IPS-18c (cell line): ENCODE measurements around the gene CFAP74.
"Not testable (repeated sequence)": the region's sequence is repeated elsewhere in the genome, so short reads cannot be mapped to it uniquely, and the experiment has no call there.

Source experiments
- H3K4me3 ChIP-seq: 2 replicates; pipeline ENCODE4 v1.7.0; 2013; ENCODE audit warnings: low read depth, mild to moderate bottlenecking, low read length, moderate library complexity; ENCODE audit not compliant: insufficient read depth
- H3K9me3 ChIP-seq: one replicate; pipeline ENCODE4 v1.6.1; 2013; ENCODE audit warnings: mild to moderate bottlenecking, low read length, moderate library complexity; ENCODE audit not compliant: control insufficient read depth, insufficient read depth

Gene CFAP74

GRCh38 chr1:1981631-1982327, 21.8 kb downstream of the CFAP74 start:
- H3K9me3 ChIP-seq, H3K4me3 ChIP-seq: not testable (repeated sequence)

DNA sequence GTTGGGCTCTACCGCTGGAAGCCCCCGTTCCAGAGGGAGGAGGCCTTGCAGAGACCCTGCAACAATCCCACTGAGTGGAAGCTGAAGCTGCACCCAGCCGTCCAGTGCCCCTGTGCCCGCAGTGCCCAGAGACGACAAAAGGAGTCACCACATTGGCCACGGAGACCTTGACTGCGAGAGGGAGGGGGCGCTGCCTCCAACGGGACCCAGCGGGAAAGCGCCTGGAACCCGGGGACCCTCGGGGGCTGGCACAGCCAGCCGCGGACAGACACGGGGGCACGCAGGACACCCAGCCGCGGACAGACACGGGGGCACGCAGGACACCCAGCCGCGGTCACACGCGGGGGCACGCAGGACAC, 22.5 kb downstream of the CFAP74 start:
- peaks cover 2% of the 10 kb centered on the region for H3K9me3 ChIP-seq
- no peak overlapping the region for H3K4me3 ChIP-seq

- Histone ChIP-seq H3K9me3 (peaks cover 2% of the 10 kb centered on the region), H3K4me3 (no peak overlapping the region)
Observed at GRCh38 chr1:1980467-1981141, 23.0 kb downstream of the CFAP74 start.

- H3K4me3 ChIP-seq: no peak overlapping the region
- peaks cover 2% of the 10 kb centered on the region for H3K9me3 ChIP-seq
Observed at GRCh38 chr1:1979482-1980165, 24.0 kb downstream of the CFAP74 start.

DNA sequence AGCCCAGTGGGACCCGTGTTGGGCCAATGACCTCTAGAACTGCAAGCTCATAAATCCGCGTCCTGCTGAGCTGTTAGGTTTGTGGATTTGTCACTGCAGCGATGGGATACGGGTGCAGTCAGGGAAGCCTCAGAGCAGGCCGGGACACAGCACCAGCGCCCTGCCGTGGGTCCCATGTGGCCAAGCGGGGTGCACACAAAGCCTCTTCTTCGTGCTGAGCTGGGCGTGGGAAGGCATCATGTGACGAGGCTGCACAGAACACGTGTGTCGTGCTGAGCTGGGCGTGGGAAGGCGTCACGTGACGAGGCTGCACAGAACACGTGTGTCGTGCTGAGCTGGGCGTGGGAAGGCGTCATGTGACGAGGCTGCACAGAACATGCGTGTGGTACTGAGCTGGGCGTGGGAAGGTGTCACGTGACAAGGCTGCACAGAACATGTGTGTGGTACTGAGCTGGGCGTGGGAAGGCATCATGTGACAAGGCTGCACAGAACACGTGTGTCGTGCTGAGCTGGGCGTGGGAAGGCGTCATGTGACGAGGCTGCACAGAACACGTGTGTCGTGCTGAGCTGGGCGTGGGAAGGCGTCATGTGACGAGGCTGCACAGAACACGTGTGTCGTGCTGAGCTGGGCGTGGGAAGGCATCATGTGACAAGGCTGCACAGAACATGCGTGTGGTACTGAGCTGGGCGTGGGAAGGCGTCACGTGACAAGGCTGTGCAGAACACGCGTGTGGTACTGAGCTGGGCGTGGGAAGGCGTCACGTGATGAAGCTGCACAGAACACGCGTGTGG, 24.7 kb downstream of the CFAP74 start:
- not testable (repeated sequence) for H3K9me3 ChIP-seq, H3K4me3 ChIP-seq

GRCh38 chr1:1978108-1978507, 25.5 kb downstream of the CFAP74 start:
- Histone ChIP-seq H3K4me3 (no peak overlapping the region), H3K9me3 (peaks cover 2% of the 10 kb centered on the region)

GRCh38 chr1:1976031-1976430, 27.6 kb downstream of the CFAP74 start:
- Histone ChIP-seq H3K9me3 (peaks cover 4% of the 10 kb centered on the region), H3K4me3 (no peak overlapping the region)

- Histone ChIP-seq H3K4me3 (no peak overlapping the region), H3K9me3 (peaks cover 4% of the 10 kb centered on the region)
Observed at GRCh38 chr1:1975535-1975934, 28.1 kb downstream of the CFAP74 start.

- H3K4me3 ChIP-seq: no peak overlapping the region
Observed at GRCh38 chr1:1974834-1975233, 28.8 kb downstream of the CFAP74 start.

GRCh38 chr1:1973716-1974642, 29.6 kb downstream of the CFAP74 start:
- H3K4me3 ChIP-seq: no peak overlapping the region
- peaks cover 2% of the 10 kb centered on the region for H3K9me3 ChIP-seq

More at GRCh38 chr1:1974834-1975233, 28.8 kb downstream of the CFAP74 start:
- peaks cover 4% of the 10 kb centered on the region for H3K9me3 ChIP-seq

GRCh38 chr1:1972976-1973715, 30.4 kb downstream of the CFAP74 start:
- no peak overlapping the region for H3K4me3 ChIP-seq

DNA sequence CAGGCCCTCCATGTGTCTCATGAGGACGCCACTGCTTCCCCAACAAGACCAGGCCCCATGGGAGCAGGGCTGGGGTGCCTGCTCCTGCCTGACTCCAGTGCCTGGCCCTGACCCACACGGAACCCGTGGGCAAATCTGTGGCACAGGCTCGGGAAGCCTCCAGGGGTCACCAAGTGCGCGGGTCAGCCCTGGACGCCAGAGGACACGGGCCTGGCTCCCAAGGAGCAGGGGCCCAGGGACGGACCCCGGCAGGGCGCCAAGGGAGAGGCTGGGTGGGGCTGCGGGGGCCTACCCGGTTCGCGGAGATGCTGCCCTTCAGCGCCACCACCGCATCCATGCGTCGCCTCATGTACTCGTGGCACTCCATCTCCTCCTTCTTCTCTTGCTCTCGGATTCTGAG, 31.9 kb downstream of the CFAP74 start:
- H3K4me3 ChIP-seq: no peak overlapping the region
- peaks cover 2% of the 10 kb centered on the region for H3K9me3 ChIP-seq

More at GRCh38 chr1:1972976-1973715, 30.4 kb downstream of the CFAP74 start:
- H3K9me3 ChIP-seq: peaks cover 2% of the 10 kb centered on the region

DNA sequence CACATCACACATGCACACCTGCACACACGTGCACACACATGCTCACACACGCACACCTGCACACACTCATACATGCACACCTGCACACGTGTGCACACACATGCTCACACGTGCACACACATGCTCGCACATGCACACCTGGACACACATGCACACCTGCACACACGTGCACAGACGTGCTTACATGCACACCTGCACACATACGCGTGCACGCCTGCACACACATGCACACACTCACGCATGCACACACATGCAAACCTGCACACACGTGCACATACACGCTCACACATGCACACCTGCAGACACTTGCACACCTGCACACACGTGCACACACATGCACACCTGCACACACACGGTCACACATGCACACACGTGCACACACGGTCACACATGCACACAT, 32.6 kb downstream of the CFAP74 start:
- H3K4me3 ChIP-seq: peak overlapping the region; percentile 17; the same call in 1 of the 2 replicates
- H3K9me3 ChIP-seq: peaks cover 2% of the 10 kb centered on the region

- H3K9me3 ChIP-seq: peaks cover 2% of the 10 kb centered on the region
- H3K4me3 ChIP-seq: no peak overlapping the region
Observed at GRCh38 chr1:1969953-1970716, 33.5 kb downstream of the CFAP74 start.

DNA sequence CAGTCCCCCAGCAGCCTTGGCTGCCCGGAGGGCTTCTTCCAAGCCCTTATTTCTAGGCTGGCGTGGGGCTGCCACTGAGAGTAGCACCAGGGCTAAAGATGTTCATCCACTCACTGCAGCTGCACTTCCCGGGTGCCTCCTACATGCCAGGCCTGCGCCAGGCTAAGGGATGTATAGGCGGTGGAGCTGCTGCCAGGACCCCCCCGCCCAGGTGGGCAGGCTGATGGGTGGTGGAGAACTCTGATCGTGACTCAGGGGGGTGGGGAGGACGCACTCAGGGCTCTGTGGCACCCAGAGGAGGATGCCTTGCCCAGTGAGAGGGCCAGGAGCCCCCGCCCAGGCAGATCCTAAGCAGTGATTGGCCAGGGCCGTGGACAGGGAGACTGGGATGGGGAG, 34.1 kb downstream of the CFAP74 start:
- H3K4me3 ChIP-seq: no peak overlapping the region
- H3K9me3 ChIP-seq: peaks cover 2% of the 10 kb centered on the region
